Dermis microvascular lymphatic vessel endothelial cell (primary cell): ENCODE measurements around the gene IKZF3. TPM values are rescaled to one million over a fixed set of nuclear protein-coding genes. Genes with fewer than 3 reads are reported as not detected.
"Not testable (repeated sequence)": the region's sequence is repeated elsewhere in the genome, so short reads cannot be mapped to it uniquely, and the experiment has no call there.

Source experiments
- DNase-seq, 2 donors: peaks; one replicate each; pipeline versions ENCODE4 v3.0.0 to v3.0.0-alpha.2; 2010; ENCODE audit warnings: low read depth in 2 of 2
- total RNA-seq: library from RNA; depleted of rRNA; stranded (reverse); fragments of >200 nt; gene quantifications from 2 replicates; pipeline ENCODE4 v1.2.1, GENCODE V29; 2014

IKZF3 gene
- total RNA-seq, 1 donor from 2014 or later = not detected

DNA sequence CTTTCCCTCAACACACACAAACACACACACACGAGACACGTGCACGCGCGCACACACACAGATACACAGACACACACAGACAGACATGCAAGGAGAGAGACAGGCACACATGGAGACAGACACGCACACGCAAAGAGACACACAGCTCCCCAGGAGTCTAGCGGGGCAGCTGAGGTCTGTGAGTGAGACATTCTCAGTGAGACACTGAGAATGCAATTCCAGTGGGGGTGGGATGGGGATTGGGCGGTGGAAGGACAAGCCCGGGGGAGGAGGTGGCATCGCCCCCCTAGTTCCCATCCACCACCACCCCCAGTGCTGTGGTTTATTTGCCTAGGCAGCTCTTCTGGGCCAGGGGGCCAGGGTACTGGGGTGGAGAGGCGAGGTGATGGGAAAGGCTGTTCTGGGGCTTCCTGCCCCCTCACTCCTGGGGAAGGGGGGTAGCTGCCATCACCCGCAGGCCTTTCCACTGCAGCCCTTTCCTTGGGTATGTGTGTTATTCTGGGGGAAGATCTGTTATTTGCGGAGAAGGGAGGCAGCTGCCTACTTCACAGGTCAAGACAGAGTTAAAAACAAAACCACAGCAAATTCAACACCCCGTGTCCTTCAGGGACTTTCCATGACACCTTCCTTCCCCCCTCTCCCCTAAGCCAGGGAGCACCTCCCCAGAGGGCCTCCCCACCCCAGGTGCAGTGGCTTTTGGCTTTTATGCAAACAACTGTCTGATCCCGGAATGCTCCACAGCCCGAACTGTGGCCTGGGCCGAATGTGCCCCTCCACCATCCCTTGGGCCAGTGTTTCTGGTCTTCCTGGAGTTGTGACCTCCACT is 108.3 kb downstream of the IKZF3 start:
- no peak for DNase-seq

GRCh38 chr17:39754958-39755553 is 109.1 kb downstream of the IKZF3 start:
- no peak for DNase-seq

- peak in 1 of 2 donors; percentile 65 for DNase-seq
Measured at GRCh38 chr17:39754161-39754957, 109.8 kb downstream of the IKZF3 start.

DNA sequence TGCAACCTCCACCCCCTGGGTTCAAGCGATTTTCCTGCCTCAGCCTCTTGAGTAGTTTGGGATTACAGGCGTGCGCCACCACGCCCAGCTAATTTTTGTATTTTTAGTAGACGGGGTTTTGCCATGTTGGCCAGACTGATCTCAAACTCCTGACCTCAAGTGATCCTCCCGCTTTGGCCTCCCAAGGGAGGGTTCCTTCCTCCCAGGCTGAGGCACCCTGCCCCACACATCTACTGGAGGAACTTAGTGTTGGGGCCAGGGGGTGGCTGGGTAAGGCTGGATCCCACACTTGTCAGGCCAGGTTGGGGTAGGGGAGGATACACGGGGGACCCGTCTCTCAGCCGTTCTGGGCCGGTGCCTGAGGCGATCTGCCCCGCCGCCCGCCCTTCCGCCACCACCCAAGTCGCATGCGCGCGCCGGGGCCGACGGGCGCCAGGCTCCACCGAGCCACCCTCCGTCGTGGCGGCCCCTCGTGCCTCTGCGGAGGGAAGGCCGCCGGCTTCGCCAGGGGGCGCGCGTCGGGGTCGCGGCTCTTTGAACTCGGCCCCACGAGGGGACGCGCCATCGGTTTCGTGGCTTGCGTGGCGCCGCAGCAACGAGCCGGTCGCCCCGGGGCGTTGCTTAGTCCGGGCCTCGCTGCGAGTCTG is 110.5 kb downstream of the IKZF3 start:
- no peak for DNase-seq

GRCh38 chr17:39752241-39752881 is 111.8 kb downstream of the IKZF3 start:
- no peak for DNase-seq

GRCh38 chr17:39751637-39752036 is 112.5 kb downstream of the IKZF3 start:
- DNase-seq = no peak

DNA sequence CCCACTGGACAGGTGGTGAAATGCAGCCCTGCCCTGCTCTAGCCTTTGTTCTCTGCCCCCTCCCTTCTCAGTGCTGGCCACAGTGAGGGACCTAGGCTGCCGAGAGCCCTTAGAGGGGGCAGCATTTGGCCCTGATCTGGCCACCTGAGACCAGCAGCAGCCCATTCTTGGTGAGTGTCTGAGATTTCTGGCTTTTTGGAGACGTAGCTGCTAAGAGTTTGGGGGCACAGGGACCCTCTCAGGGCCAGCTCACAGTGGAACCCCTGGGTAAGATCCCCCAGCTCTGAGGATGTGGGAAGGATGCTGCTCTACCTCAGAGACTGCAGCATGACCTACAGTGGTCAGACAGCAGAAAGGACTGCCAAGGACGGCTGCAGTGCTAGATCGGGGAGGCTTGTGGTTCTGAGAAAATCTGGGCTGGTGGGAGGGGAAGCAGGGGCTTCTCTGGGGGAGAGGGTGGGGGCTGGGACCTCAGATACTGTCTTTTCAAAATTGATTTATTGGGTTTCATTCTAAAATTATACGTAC is 113.0 kb downstream of the IKZF3 start:
- DNase-seq = no peak

- no peak for DNase-seq
Measured at GRCh38 chr17:39750131-39751015, 113.7 kb downstream of the IKZF3 start.

- DNase-seq = not testable (repeated sequence)
Measured at GRCh38 chr17:39748444-39749034, 115.6 kb downstream of the IKZF3 start.

- DNase-seq = no peak
Measured at GRCh38 chr17:39747745-39748144, 116.4 kb downstream of the IKZF3 start.

- DNase-seq = no peak
Measured at GRCh38 chr17:39746145-39746461, 118.0 kb downstream of the IKZF3 start.

- DNase-seq = no peak
Measured at GRCh38 chr17:39745335-39746144, 118.6 kb downstream of the IKZF3 start.

DNA sequence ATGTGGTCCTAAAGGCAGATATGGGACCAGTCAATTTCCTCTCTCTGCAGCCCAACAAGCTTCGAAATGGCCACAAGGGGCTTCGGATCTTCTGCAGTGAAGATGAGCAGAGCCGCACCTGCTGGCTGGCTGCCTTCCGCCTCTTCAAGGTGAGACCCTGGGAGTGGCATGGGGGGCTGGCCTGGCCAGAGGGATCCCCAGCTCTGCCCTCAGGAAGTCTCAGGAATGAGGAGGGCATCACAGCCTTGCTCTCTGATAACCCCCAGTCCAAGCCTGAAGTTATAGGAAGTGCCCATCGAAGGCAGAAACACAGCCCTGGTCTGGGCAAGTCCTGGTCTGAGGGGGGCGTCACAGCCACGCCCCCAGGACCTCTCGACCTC is 119.3 kb downstream of the IKZF3 start:
- DNase-seq = no peak

DNA sequence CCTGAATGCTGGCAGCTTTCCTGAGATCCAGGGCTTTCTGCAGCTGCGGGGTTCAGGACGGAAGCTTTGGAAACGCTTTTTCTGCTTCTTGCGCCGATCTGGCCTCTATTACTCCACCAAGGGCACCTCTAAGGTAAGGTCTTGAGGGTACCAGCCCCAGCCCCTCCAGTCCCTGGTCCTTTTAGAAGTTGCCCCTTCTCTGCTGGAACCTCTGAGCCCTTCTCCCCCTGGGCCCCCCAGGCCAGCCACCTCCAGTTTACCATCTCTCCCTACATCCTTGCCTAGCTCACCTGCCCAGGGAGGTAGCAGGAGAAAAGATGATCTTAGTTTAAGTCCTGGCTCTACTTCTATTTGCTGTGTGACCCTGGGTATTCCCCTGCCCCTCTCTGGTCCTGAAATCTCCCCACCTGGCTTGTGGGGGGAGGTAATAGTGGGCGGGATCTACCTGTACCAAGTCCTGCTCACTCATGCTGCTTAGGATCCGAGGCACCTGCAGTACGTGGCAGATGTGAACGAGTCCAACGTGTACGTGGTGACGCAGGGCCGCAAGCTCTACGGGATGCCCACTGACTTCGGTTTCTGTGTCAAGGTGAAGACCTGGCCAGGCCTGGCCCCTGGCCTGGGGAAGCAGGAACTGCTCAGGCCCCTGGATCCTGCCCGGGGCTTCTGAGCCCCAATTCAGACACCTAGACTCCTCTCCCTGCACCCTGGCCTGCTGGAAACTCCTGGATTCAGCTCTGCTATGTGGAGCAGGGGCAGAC is 119.9 kb downstream of the IKZF3 start:
- no peak for DNase-seq

DNA sequence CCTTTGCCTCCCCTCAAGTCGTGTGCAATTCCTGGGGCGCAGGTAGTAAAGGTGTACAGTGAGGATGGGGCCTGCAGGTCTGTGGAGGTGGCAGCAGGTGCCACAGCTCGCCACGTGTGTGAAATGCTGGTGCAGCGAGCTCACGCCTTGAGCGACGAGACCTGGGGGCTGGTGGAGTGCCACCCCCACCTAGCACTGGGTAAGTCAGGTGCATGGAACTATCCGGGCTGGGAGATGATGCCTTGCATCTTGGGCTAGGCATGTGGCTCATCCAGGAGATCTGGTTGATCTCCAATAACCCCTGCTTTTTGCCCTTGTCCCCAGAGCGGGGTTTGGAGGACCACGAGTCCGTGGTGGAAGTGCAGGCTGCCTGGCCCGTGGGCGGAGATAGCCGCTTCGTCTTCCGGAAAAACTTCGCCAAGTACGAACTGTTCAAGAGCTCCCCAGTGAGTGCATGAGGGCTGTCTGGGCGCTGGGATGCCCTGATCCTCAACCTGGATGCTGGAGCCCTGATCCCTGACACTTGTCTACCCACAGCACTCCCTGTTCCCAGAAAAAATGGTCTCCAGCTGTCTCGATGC is 121.2 kb downstream of the IKZF3 start:
- DNase-seq = no peak

GRCh38 chr17:39742126-39742855 is 121.8 kb downstream of the IKZF3 start:
- DNase-seq = no peak
